Right kidney (tissue), 9 donors: ENCODE results near the gene JUNB.

ENCODE experiments used
- DNase-seq: peaks from one replicate; pipeline ENCODE4 v3.0.0-alpha.2; 2016
- long read RNA-seq, 8 donors: transcript quantifications; one replicate each; lab custom pipeline, GENCODE V29; 2026

The JUNB gene
- long read RNA-seq, donor 1, transcript JUNB-201 (1 exons, 1,820 nt): major isoform, 44 of 44 reads
- long read RNA-seq, donor 1, partial matches to known transcripts: 0 of 44 reads
- long read RNA-seq, donor 1, other reads (novel, unspliced or antisense): 0 of 44 reads
- long read RNA-seq, donor 2, transcript JUNB-201 (1 exons, 1,820 nt): major isoform, 46 of 46 reads
- long read RNA-seq, donor 2, partial matches to known transcripts: 0 of 46 reads
- long read RNA-seq, donor 2, other reads (novel, unspliced or antisense): 0 of 46 reads
- long read RNA-seq, donor 3, transcript JUNB-201 (1 exons, 1,820 nt): major isoform, 36 of 36 reads
- long read RNA-seq, donor 3, partial matches to known transcripts: 0 of 36 reads
- long read RNA-seq, donor 3, other reads (novel, unspliced or antisense): 0 of 36 reads
- long read RNA-seq, donor 4, transcript JUNB-201 (1 exons, 1,820 nt): major isoform, 59 of 59 reads
- long read RNA-seq, donor 4, partial matches to known transcripts: 0 of 59 reads
- long read RNA-seq, donor 4, other reads (novel, unspliced or antisense): 0 of 59 reads
- long read RNA-seq, donor 5, transcript JUNB-201 (1 exons, 1,820 nt): major isoform, 93 of 93 reads
- long read RNA-seq, donor 5, partial matches to known transcripts: 0 of 93 reads
- long read RNA-seq, donor 5, other reads (novel, unspliced or antisense): 0 of 93 reads
- long read RNA-seq, donor 6, transcript JUNB-201 (1 exons, 1,820 nt): major isoform, 196 of 196 reads
- long read RNA-seq, donor 6, partial matches to known transcripts: 0 of 196 reads
- long read RNA-seq, donor 6, other reads (novel, unspliced or antisense): 0 of 196 reads
- long read RNA-seq, donor 7: 0 reads
- long read RNA-seq, donor 8, transcript JUNB-201 (1 exons, 1,820 nt): major isoform, 42 of 42 reads
- long read RNA-seq, donor 8, partial matches to known transcripts: 0 of 42 reads
- long read RNA-seq, donor 8, other reads (novel, unspliced or antisense): 0 of 42 reads

- peak; percentile 92 for DNase-seq
Observed at GRCh38 chr19:12791345-12792050, at the start of gene JUNB. TSS of gene JUNB (plus strand) at chr19:12791486. CDS start at chr19:12791772, 286 bp downstream.

GRCh38 chr19:12745166-12745897 lies 46.0 kb upstream of the JUNB start:
- no peak for DNase-seq

- no peak for DNase-seq
Observed at GRCh38 chr19:12748489-12748888, 42.8 kb upstream of the JUNB start.

GRCh38 chr19:12749938-12750521 lies 41.3 kb upstream of the JUNB start:
- no peak for DNase-seq

- no peak for DNase-seq
Observed at GRCh38 chr19:12750851-12751250, 40.4 kb upstream of the JUNB start.

GRCh38 chr19:12751635-12752034 lies 39.7 kb upstream of the JUNB start, which contains the start of gene BEST2:
TSS of gene BEST2 (plus strand) at chr19:12751791. CDS start at chr19:12752593, 802 bp downstream.
- DNase-seq: no peak

GRCh38 chr19:12752056-12752781 lies 39.1 kb upstream of the JUNB start:
- no peak for DNase-seq

- DNase-seq: no peak
Observed at GRCh38 chr19:12754465-12755196, 36.7 kb upstream of the JUNB start.

GRCh38 chr19:12756150-12756883 lies 35.0 kb upstream of the JUNB start:
- no peak for DNase-seq

- peak; percentile 81 for DNase-seq
Observed at GRCh38 chr19:12757544-12758274, 33.6 kb upstream of the JUNB start.

- no peak for DNase-seq
Observed at GRCh38 chr19:12759686-12760085, 31.6 kb upstream of the JUNB start.

GRCh38 chr19:12763100-12763499 lies 28.2 kb upstream of the JUNB start:
- DNase-seq: no peak

- DNase-seq: no peak
Observed at GRCh38 chr19:12764698-12765097, 26.6 kb upstream of the JUNB start.

- peak; percentile 77 for DNase-seq
Observed at GRCh38 chr19:12766051-12766521, 25.2 kb upstream of the JUNB start.

GRCh38 chr19:12767150-12767549 lies 24.1 kb upstream of the JUNB start:
- no peak for DNase-seq

- DNase-seq: no peak
Observed at GRCh38 chr19:12767666-12768065, 23.6 kb upstream of the JUNB start.

- DNase-seq: peak; percentile 45
Observed at GRCh38 chr19:12769689-12770088, 21.6 kb upstream of the JUNB start.

- DNase-seq: no peak
Observed at GRCh38 chr19:12770922-12771321, 20.4 kb upstream of the JUNB start.
